ENCODE results near the gene IREB2. TPM values are rescaled to one million over a fixed set of nuclear protein-coding genes. Genes with fewer than 3 reads are reported as not detected.

IREB2 gene
- total and polyA plus RNA-seq, 2 of the 13 experiments (the other 11 are each of a cell fraction or from before 2014, with no cell fraction given), result 24.2 to 30.4 TPM

- TF ChIP-seq PRDM10 (CRISPR knock-in tag; IDR thresholded peaks at IDR 0.05; ENCODE audit: low read depth) (0 out of 2 replicates have a peak, but pooled peaks have one; percentile 4), RAD21 (CRISPR knock-in tag; IDR thresholded peaks at IDR 0.05) (peak; percentile 41; the same call in 1 of the 2 replicates), TFDP2 (CRISPR knock-in tag; IDR thresholded peaks at IDR 0.05) (peak; percentile 66), ZZZ3 (CRISPR knock-in tag; IDR thresholded peaks at IDR 0.05; ENCODE audit: borderline replicate concordance) (peak; percentile 95; the same call in 1 of the 2 replicates), ARNTL (CRISPR knock-in tag; IDR thresholded peaks at IDR 0.05) (no peak), TCF12 (IDR thresholded peaks at IDR 0.05) (no peak), TCF12 (CRISPR knock-in tag; IDR thresholded peaks at IDR 0.05) (no peak), ZNF790 (CRISPR knock-in tag; IDR thresholded peaks at IDR 0.05; ENCODE audit: borderline replicate concordance) (peak; percentile 70; the same call in 1 of the 2 replicates), ZC3H13 (CRISPR knock-in tag; IDR thresholded peaks at IDR 0.05) (0 out of 2 replicates have a peak, but pooled peaks have one; percentile 25), THRA (CRISPR knock-in tag; IDR thresholded peaks at IDR 0.05; ENCODE audit: borderline replicate concordance) (peak; percentile 38; the same call in 1 of the 2 replicates), JUND (CRISPR knock-in tag; IDR thresholded peaks at IDR 0.05) (0 out of 2 replicates have a peak, but pooled peaks have one; percentile 9), ZNF468 (CRISPR knock-in tag; IDR thresholded peaks at IDR 0.05) (peak; percentile 23; the same call in 1 of the 2 replicates), ZNF441 (CRISPR knock-in tag; IDR thresholded peaks at IDR 0.05; ENCODE audit: borderline replicate concordance) (peak; percentile 83), NFIB (CRISPR knock-in tag; IDR thresholded peaks at IDR 0.05; ENCODE audit: borderline replicate concordance) (no peak), ZBTB14 (CRISPR knock-in tag; IDR thresholded peaks at IDR 0.05) (no peak), ZNF747 (CRISPR knock-in tag; IDR thresholded peaks at IDR 0.05; ENCODE audit: borderline replicate concordance) (0 out of 2 replicates have a peak, but pooled peaks have one; percentile 22)
- TF ChIP-seq, protein P1, sequence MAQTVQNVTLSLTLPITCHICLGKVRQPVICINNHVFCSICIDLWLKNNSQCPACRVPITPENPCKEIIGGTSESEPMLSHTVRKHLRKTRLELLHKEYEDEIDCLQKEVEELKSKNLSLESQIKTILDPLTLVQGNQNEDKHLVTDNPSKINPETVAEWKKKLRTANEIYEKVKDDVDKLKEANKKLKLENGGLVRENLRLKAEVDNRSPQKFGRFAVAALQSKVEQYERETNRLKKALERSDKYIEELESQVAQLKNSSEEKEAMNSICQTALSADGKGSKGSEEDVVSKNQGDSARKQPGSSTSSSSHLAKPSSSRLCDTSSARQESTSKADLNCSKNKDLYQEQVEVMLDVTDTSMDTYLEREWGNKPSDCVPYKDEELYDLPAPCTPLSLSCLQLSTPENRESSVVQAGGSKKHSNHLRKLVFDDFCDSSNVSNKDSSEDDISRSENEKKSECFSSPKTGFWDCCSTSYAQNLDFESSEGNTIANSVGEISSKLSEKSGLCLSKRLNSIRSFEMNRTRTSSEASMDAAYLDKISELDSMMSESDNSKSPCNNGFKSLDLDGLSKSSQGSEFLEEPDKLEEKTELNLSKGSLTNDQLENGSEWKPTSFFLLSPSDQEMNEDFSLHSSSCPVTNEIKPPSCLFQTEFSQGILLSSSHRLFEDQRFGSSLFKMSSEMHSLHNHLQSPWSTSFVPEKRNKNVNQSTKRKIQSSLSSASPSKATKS (CRISPR knock-in tag; IDR thresholded peaks at IDR 0.05), result no peak
Observed at GRCh38 chr15:78437762-78438618, at the start of gene IREB2 (continued).

Measured in HepG2 (cell line).